Activated CD8-positive, alpha-beta memory T cell treated with anti-CD3 and anti-CD28 coated beads, Interleukin-2, amount 50 U/mL, for 24 hours (primary cell): ENCODE results near the gene NUTF2.
"Not testable (repeated sequence)": the region's sequence is repeated elsewhere in the genome, so short reads cannot be mapped to it uniquely, and the experiment has no call there.

Source experiments
- DNase-seq: peaks from one replicate; pipeline ENCODE4 v3.0.0-alpha.2; 2020; ENCODE audit errors: extremely low read depth

The NUTF2 gene

DNA sequence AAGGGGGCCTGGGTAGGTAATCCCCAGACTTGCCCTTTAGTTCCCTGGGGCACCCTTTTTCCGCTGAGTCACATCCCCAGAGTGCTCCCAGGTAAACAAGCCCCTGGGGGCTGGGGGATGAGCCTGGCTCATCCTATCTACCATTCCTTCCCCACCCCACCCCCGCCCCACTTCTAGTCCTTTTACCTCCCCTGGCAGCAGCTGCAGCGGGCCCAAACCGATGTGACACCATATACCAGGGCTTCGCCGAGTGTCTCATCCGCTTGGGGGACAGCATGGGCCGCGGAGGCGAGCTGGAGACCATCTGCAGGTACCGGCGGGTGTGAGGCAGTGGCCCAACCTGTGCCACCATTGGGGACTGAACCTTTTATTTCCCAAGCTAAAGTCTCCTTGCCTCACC is 38.8 kb downstream of the NUTF2 start:
- DNase-seq: no peak

DNA sequence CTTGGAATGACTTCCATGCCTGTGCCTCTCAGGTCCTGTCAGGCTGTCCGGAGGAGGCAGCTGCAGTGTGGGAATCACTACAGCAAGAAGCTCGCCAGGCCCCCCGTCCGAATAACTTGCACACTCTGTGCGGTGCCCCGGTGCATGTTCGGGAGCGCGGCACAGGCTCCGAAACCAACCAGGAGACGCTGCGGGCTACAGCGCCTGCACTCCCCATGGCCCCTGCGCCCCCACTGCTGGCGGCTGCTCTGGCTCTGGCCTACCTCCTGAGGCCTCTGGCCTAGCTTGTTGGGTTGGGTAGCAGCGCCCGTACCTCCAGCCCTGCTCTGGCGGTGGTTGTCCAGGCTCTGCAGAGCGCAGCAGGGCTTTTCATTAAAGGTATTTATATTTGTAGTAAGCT is 39.2 kb downstream of the NUTF2 start:
- no peak for DNase-seq

DNA sequence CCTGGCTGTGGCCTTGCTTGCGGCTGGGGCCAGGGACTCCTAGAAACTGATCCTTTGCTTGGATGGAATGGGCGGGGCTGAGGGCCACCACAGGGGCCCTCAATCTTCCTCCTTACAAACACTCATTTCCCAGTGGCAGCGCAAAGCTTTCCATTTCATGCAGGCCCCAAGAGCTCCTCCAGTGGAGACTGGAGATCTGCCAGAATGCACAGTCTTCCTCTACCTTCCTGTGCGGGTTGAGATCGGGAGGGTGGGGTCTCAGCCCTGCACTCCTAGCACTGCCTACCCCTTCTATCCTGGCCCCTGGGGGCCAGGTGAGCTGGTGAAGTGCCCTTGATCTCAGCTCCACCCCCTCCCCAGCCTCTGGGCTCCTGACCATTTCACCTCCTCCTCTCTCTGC is 39.7 kb downstream of the NUTF2 start:
- no peak for DNase-seq

GRCh38 chr16:67888331-67888730 is 41.6 kb downstream of the NUTF2 start:
- DNase-seq: no peak

GRCh38 chr16:67892375-67892774 is 45.6 kb downstream of the NUTF2 start:
- DNase-seq: no peak

DNA sequence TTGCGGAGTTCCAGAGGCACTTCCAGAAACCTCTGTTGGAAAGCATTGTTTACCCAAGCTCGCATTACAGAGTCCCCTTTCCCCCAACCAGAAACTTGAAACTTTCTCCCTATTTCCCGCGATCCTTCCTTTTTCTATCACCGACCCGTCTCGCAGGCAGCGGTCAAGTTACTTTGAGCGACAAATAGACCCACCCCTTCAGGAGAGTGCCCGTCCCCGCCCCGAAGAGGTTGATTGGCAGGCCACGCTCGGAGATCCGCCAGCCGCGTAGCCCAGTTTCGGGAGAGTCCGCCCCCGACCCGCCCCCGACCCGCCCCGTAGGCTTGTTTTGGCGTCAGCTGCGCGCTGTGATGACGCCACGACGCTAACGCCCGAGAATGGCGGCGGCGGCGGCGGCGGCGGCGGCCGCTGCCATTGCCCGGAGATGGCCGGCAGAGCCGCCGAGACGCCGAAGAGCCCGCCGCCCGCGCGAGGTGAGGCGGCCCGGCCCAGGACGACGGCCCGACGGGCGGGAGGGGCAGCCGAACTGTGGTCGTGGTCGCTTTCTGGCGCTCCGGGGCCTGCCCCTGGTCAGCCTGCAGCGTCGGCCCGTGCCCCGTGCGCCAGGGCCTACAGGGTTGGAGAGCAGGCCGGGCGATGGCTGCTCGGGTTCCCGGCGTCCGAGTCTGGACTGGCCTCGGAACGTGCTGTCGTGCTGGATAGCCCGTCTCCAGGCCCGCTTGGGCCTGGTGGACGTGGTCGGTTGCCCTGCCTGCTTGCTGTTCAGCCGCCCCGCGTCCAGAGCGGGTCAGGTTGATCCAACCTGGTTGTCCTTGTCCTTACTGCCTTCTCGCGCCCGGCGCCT is 46.4 kb downstream of the NUTF2 start, which contains the start of gene PSKH1:
Gene PSKH1 (plus strand): TSS at position 356 of the 844 bp plus-strand sequence. CDS start 15,496 bp downstream, outside the sequence.
- peak; percentile 87 for DNase-seq

DNA sequence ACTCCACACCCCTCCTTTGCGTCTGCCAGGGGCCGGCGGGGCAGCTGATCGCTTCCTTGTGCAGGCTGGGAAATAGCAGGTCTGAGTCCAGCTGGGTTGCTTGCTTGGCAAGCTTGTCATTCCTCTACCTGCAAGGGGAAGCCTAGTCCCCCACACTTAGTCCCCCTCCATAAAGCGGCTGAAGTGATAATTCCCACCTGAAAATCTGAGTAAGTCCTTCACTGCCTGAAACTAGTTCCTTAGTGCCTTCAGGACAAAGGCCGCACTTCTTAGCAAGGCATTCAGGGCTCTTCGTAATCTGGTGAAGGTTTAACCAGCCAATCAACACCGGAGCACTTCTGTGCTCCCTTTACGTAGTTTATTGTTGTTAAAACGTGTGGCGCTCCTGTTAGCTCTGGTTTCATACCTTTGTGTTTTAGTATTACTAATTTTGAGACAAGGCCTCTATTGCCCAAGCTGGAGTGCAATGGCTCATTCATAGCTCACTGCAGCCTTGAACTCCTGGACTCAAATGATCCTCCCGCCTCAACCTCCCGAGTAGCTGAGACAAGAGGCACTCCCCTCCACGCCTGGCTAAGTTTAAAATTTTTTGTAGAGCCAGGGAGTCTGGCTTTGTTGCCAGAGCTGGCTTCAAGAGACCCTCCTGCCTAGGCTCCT is 47.1 kb downstream of the NUTF2 start:
- no peak for DNase-seq

DNA sequence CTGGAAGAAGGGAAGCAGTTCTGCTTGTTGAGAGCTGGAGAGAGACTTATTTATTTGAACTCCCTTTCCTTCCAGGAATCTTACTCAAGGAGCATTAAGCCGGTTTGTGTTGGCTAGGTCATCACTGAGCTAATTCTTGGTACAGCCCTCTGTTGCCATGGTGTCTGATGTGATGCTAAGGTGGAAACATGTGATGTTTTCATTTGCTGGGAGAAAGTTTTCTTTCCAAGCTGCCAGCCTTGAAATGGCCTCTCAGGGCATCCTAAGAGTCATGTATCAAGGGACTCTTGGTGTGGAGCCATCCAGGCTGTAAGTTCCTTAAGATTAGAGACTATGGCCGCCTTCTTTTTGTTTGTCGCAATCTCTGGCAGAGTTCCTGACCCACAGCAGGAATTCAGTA is 50.5 kb downstream of the NUTF2 start:
- DNase-seq: no peak

GRCh38 chr16:67901734-67902133 is 55.0 kb downstream of the NUTF2 start:
- no peak for DNase-seq

DNA sequence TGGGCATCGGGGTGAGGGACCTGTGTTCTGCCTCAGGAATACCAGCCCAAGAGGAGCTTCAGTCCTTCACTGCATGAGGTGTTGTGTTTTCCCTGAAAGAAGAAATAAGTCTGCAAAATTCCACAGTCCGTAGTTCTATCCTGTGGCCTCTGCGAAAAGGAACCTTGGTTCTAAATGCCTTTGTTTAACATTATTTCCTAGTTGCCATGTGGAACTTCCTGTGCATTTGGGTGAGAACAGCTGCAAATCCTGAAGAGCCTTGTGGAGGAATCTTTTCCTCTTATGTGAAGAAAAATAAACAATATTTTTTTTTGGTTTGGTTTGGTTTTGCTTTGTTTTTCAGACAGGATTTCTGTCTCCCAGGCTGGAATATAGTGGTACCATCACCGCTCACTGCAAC is 56.1 kb downstream of the NUTF2 start:
- DNase-seq: no peak

GRCh38 chr16:67907397-67908180 is 60.9 kb downstream of the NUTF2 start:
- no peak for DNase-seq

- no peak for DNase-seq
Observed at GRCh38 chr16:67909056-67909742, 62.5 kb downstream of the NUTF2 start.

GRCh38 chr16:67910158-67910557 is 63.4 kb downstream of the NUTF2 start:
- DNase-seq: no peak

- DNase-seq: no peak
Observed at GRCh38 chr16:67914758-67915495, 68.2 kb downstream of the NUTF2 start.

- not testable (repeated sequence) for DNase-seq
Observed at GRCh38 chr16:67915496-67915769, 68.7 kb downstream of the NUTF2 start.

DNA sequence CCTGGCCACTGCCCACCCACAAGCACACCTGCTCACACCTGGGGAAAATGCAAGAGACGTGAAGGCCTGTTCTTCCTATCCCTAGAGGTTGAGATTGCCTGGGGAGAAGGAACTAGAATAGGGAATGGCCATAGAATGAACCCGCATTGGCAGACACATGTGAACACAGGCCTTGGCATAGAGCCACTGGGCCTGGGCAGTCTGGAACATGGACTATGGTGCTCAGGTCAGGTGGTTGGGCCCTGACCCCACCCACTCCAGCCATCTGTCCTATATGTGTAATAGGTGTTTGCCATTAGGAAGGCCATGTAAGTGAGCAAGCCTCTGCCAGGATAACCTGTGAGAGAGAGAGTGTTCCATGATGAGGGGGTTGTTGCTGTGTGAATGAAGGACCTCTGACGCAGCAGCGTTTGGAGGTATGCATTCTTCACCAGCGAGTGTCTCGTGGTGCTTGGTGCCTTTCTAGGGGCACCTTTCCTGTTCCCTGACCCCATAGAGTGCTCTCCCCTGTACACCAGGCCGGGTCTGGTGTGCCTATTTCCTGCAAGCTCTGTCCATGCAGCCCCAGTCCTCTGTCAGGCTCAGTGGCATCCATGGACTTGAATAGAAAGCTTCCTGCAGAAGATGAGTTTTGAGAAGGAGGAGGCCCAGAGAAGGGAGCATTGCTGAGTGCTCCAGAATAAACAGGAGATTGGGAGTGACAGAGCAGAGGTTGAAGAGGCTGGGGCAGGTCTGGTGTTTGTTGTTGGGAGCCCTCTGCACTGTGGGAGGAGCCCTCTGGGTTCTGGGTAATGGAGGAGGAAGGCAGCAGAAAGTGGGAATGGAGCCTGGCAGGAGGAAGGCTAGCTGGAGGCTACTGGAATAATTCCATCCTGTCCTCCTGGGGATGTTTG is 69.3 kb downstream of the NUTF2 start:
- DNase-seq: no peak

- no peak for DNase-seq
Observed at GRCh38 chr16:67917140-67917851, 70.6 kb downstream of the NUTF2 start.

DNA sequence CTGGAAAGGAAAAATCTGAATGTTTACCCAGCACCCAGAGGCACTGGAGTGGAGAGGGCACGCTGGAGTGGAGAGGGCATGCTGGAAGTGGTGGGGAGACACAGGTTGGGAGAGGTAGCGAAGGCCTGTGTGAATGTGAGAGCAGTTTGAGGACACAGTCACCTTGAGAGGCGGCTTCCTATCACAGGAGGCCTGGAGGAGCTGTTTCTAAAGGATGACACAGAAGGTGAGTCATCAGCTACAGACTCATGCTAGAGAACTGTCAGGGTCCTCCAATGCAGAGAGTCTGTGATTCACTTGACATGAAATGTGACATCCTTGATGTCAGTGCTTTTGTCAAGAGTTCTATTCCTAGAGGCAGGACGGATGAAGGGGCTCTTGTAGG is 71.1 kb downstream of the NUTF2 start:
- no peak for DNase-seq

DNA sequence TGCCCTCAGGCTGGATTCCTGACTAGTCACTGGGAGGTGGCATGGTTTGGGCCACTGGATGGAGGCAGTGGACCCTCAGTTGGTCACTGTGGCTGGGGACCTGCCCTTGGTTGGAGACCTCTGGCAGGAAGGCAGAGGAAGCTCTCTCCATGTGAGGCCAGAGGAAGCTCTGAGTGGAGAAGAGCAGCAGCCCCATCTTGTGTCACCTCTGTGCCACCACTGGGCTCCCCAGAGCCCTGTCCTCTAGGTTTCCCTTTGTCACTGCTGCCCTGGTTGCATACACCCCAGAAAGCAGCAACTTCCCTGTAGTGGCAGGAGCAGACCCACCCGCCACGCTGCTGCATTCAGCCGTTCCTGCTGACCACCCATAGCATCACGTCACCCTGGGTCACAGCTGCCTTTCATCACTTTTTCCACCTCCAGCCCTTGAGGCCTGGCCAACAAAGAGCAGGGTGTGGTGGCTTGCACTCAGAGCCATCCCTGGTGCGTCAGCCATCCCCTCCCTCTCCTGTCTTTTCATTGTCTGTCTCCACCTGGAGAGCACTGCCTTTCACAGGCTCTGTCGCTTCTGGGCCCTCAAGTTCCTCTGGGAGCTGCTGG is 73.0 kb downstream of the NUTF2 start:
- no peak for DNase-seq
